SK-N-SH (cell line): ENCODE data around the gene KLF3. TPM values are rescaled to one million over a fixed set of nuclear protein-coding genes. Genes with fewer than 3 reads are reported as not detected.

Source experiments
- CTCF ChIA-PET: fragments of 300-600, 350-600 bp; formaldehyde crosslinking; extraction: SDS; loops from one replicate; lab custom pipeline; 2021; lab: Yijun Ruan, JAX
- POLR2A ChIA-PET: fragments of 350-600 bp; sonication (Branson Sonifier 250); formaldehyde crosslinking; extraction: SDS; loops from one replicate; lab custom pipeline; 2020; ENCODE audit warnings: antibody characterized with exemption, inconsistent platforms; lab: Yijun Ruan, JAX
- DNase-seq: peaks from one replicate; pipeline ENCODE4 v3.0.0; 2012
- H2AFZ ChIP-seq: fragments of 200-600 bp; sonication (generic); 2 replicates; pipeline ENCODE4 v1.8.1; 2016; ENCODE audit warnings: antibody characterized with exemption, mild to moderate bottlenecking, low read depth
- H3F3A ChIP-seq: fragments of 200-600 bp; sonication (generic); replicated peaks from 2 replicates; pipeline ENCODE3; 2016; ENCODE audit warnings: antibody characterized with exemption, mild to moderate bottlenecking; ENCODE audit not compliant: insufficient read depth
- H3K27ac ChIP-seq, 2 experiments: fragments of 200-500 bp in 1 of 2; fragments of 200-600 bp in 1 of 2; sonication (Bioruptor generic) in 1 of 2; sonication (generic), shearing (Covaris generic) in 1 of 2; 2 replicates each; pipeline versions ENCODE4 v1.5.1 to v1.6.1; 2014 to 2016; ENCODE audit warnings: low read depth in 2 of 2, inconsistent platforms in 1 of 2, low read length in 1 of 2, mild to moderate bottlenecking in 1 of 2, mixed read lengths in 1 of 2
- H3K27me3 ChIP-seq: fragments of 200-600 bp; sonication (generic), shearing (Covaris generic); 2 replicates; pipeline ENCODE4 v1.6.1; 2016; ENCODE audit warnings: mixed run types; ENCODE audit not compliant: insufficient read depth
- H3K36me3 ChIP-seq, 2 experiments: fragments of 200-500 bp in 1 of 2; fragments of 200-600 bp in 1 of 2; sonication (Bioruptor generic) in 1 of 2; sonication (generic) in 1 of 2; replicated peaks in 1 of 2; 2 replicates each; pipeline versions ENCODE3 to v1.5.1; 2014 to 2016; ENCODE audit warnings: low read length in 1 of 2, mild to moderate bottlenecking in 1 of 2; ENCODE audit not compliant: insufficient read depth in 2 of 2, control insufficient read depth in 1 of 2
- H3K4me1 ChIP-seq, 2 experiments: fragments of 200-500 bp in 1 of 2; fragments of 200-600 bp in 1 of 2; sonication (Bioruptor generic) in 1 of 2; sonication (generic), shearing (Covaris generic) in 1 of 2; 2 replicates each; pipeline versions ENCODE4 v1.5.1 to v1.6.1; 2014 to 2016; ENCODE audit warnings: low read depth in 1 of 2, low read length in 1 of 2, mixed run types in 1 of 2; ENCODE audit not compliant: insufficient read depth in 2 of 2, control insufficient read depth in 1 of 2
- H3K4me2 ChIP-seq: fragments of 200-600 bp; sonication (generic), shearing (Covaris generic); 2 replicates; pipeline ENCODE4 v1.6.1; 2017; ENCODE audit warnings: mixed run types
- H3K4me3 ChIP-seq, 2 experiments: fragments of 200-500 bp in 1 of 2; fragments of 200-600 bp in 1 of 2; sonication (Bioruptor generic) in 1 of 2; sonication (generic), shearing (Covaris generic) in 1 of 2; 2 replicates each; pipeline versions ENCODE4 v1.5.1 to v1.8.1; 2014 to 2016; ENCODE audit warnings: low read depth in 2 of 2, inconsistent platforms in 1 of 2, low read length in 1 of 2, mild to moderate bottlenecking in 1 of 2, mixed read lengths in 1 of 2, moderate library complexity in 1 of 2
- H3K79me2 ChIP-seq: fragments of 200-600 bp; sonication (generic); 2 replicates; pipeline ENCODE4 v1.8.1; 2017; ENCODE audit warnings: mild to moderate bottlenecking; ENCODE audit not compliant: insufficient read depth
- H3K9ac ChIP-seq: fragments of 200-600 bp; sonication (generic); 2 replicates; pipeline ENCODE4 v1.6.1; 2017; ENCODE audit warnings: mixed run types
- H3K9me2 ChIP-seq: fragments of 200-600 bp; sonication (generic); 2 replicates; pipeline ENCODE4 v1.6.1; 2017; ENCODE audit warnings: mixed run types
- H3K9me3 ChIP-seq: fragments of 200-600 bp; sonication (generic); 2 replicates; pipeline ENCODE4 v1.6.1; 2017; ENCODE audit warnings: mixed run types, mild to moderate bottlenecking, moderate library complexity
- H4K20me1 ChIP-seq: fragments of 200-600 bp; sonication (generic); 2 replicates; pipeline ENCODE4 v1.6.1; 2017; ENCODE audit warnings: mild to moderate bottlenecking, mixed run types; ENCODE audit not compliant: insufficient read depth
- CHD2 ChIP-seq: fragments of 150-350 bp; IDR thresholded peaks from 2 replicates; pipeline ENCODE4 v1.6.1; 2018; ENCODE audit warnings: low read length; ENCODE audit not compliant: partially characterized antibody
- CTCF ChIP-seq: fragments of 200-600 bp; sonication (generic); IDR thresholded peaks from 2 replicates; pipeline ENCODE4 v1.6.1; 2017; ENCODE audit warnings: antibody characterized with exemption, mild to moderate bottlenecking, moderate library complexity
- ELF1 ChIP-seq: IDR thresholded peaks from 2 replicates; pipeline ENCODE4 v1.4.0; 2012
- FOSL2 ChIP-seq: IDR thresholded peaks from 2 replicates; pipeline ENCODE4 v1.4.0; 2012; ENCODE audit warnings: low read depth, mild to moderate bottlenecking, moderate library complexity, borderline replicate concordance
- FOXJ3 ChIP-seq: sonication (generic); formaldehyde crosslinking; IDR thresholded peaks from 2 replicates; pipeline ENCODE4 v1.5.1; 2020; ENCODE audit warnings: mild to moderate bottlenecking, missing genetic modification reagents
- GATA2 ChIP-seq: sonication (generic); formaldehyde crosslinking; IDR thresholded peaks from 2 replicates; pipeline ENCODE4 v1.5.0; 2020; ENCODE audit warnings: mild to moderate bottlenecking, missing genetic modification reagents
- JUND ChIP-seq: IDR thresholded peaks from 2 replicates; pipeline ENCODE4 v1.4.0; 2012
- MEF2A ChIP-seq: IDR thresholded peaks from 2 replicates; pipeline ENCODE4 v1.4.0; 2012; ENCODE audit warnings: low read depth, borderline replicate concordance
- MXI1 ChIP-seq: IDR thresholded peaks from 2 replicates; pipeline ENCODE4 v1.6.1; 2012; ENCODE audit warnings: mild to moderate bottlenecking, low read depth, low read length, improper control_type of control experiment
- NRF1 ChIP-seq: IDR thresholded peaks from 2 replicates; pipeline ENCODE4 v1.6.1; 2012; ENCODE audit warnings: low read depth, mild to moderate bottlenecking, low read length
- POLR2AphosphoS5 ChIP-seq: IDR thresholded peaks from 2 replicates; pipeline ENCODE4 v1.6.1; 2012; ENCODE audit warnings: low read depth, low read length
- RAD21 ChIP-seq: IDR thresholded peaks from 2 replicates; pipeline ENCODE4 v1.6.1; 2012; ENCODE audit warnings: mild to moderate bottlenecking, low read length
- RXRA ChIP-seq: IDR thresholded peaks from 2 replicates; pipeline ENCODE4 v1.4.0; 2012; ENCODE audit warnings: low read depth, mild to moderate bottlenecking, borderline replicate concordance
- SIN3A ChIP-seq: IDR thresholded peaks from 2 replicates; pipeline ENCODE4 v1.6.1; 2012; ENCODE audit warnings: low read depth, mild to moderate bottlenecking, low read length, moderate library complexity, borderline replicate concordance
- SMC3 ChIP-seq: IDR thresholded peaks from 2 replicates; pipeline ENCODE4 v1.6.1; 2012; ENCODE audit warnings: low read depth, low read length, improper control_type of control experiment
- TCF12 ChIP-seq: IDR thresholded peaks from 2 replicates; pipeline ENCODE4 v1.4.0; 2012
- TEAD4 ChIP-seq: IDR thresholded peaks from 2 replicates; pipeline ENCODE4 v1.4.0; 2012; ENCODE audit warnings: mild to moderate bottlenecking, borderline replicate concordance; ENCODE audit not compliant: insufficient read depth
- USF1 ChIP-seq: IDR thresholded peaks from 2 replicates; pipeline ENCODE4 v1.4.0; 2012; ENCODE audit warnings: low read depth, borderline replicate concordance
- USF2 ChIP-seq: fragments of 150-350 bp; IDR thresholded peaks from 2 replicates; pipeline ENCODE4 v1.6.1; 2017; ENCODE audit warnings: antibody characterized with exemption, low read length, low read depth, borderline replicate concordance
- YY1 ChIP-seq: IDR thresholded peaks from 2 replicates; pipeline ENCODE4 v1.4.0; 2012; ENCODE audit warnings: low read depth, mild to moderate bottlenecking
- WGBS: methylation state at CpG from one replicate; pipeline ENCODE4 v1.1.6; 2017; ENCODE audit warnings: low lambda C conversion rate; 5-methylcytosine and 5-hydroxymethylcytosine counted together
- polyA plus RNA-seq, 3 experiments: library from polyadenylated mRNA; depleted of rRNA; stranded (reverse); fragments of >200 nt; gene quantifications; 2 replicates each; pipeline ENCODE4 v1.2.3, GENCODE V29; 2012

KLF3 gene
- polyA plus RNA-seq, 1 of the 3 experiments (the other 2 are of a cell fraction) = 8.2 TPM

DNA sequence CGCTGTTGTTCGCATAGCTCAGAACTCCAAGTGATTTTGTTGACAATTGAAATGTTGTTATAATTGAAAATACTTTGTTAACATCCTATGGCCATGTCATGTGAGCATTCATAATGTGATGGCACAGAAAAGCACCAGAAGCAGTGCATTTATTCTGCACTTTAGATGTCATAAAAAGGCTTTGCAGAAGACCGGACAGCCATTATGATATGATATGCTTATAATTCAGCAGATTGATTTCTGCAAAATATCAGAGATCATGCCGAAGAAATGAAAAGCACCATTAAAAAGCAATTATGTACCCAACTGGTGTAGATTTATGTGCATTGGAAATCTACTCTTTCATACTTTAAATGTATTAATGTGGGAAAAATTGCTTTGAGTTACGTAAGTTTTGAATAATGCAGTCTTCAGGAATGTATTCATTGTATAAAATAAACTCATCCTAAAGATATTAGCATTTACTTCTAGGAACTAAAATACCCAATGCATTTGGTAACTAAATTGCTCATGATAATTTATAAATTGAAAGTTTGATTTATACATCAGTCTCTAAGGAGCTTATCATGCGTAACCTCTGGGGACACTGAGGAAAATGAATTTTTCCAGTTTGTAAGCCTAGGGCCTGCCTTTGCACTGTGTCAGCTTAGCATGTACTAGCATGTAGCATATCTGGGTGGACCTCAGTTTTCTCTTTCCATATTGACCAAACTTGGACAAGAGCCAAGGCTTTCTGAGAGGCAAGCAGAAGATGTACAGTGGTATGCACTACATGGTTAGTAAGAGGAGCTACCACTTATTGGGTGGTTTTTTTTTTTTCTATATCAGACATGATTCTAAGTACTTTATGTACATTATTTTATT lies 75.2 kb downstream of the KLF3 start:
- Histone ChIP-seq H3K4me3 (no peak overlapping the region), H3K9me2 (no peaks in the 10 kb centered on the region), H4K20me1 (no peaks in the 10 kb centered on the region), H3K9ac (no peak overlapping the region), H3K4me1 (no peaks in the 10 kb centered on the region), H3K36me3 (no peaks in the 10 kb centered on the region), H3K9me3 (no peaks in the 10 kb centered on the region), H3K4me2 (no peak overlapping the region), H3K27me3 (no peaks in the 10 kb centered on the region), H3K27ac (no peak overlapping the region), H3K79me2 (no peaks in the 10 kb centered on the region), H2AFZ (no peak overlapping the region), H3F3A (no peaks in the 10 kb centered on the region)
- TF ChIP-seq NRF1 = no peak
- no peak for TF ChIP-seq RXRA
- no peak for TF ChIP-seq SMC3
- TF ChIP-seq POLR2AphosphoS5 = no peak
- no peak for TF ChIP-seq SIN3A
- TF ChIP-seq MEF2A = no peak
- no peak for TF ChIP-seq USF2
- TF ChIP-seq TCF12 = no peak
- TF ChIP-seq YY1 = no peak
- no peak for TF ChIP-seq ELF1
- TF ChIP-seq USF1 = no peak
- TF ChIP-seq RAD21 = no peak
- no peak for TF ChIP-seq FOSL2
- no peak for TF ChIP-seq CTCF
- TF ChIP-seq CHD2 = no peak
- no peak for TF ChIP-seq GATA2 (CRISPR knock-in tag)
- no peak for TF ChIP-seq FOXJ3 (CRISPR knock-in tag)
- TF ChIP-seq MXI1 = no peak
- no peak for TF ChIP-seq JUND
- TF ChIP-seq TEAD4 = no peak
- ChIA-PET CTCF (interaction anchor here (1.0 to 6.8 kb wide), 4 partner anchors 8 to 560 kb away, joined by 3 to 45 read pairs (median 6); no protein-coding TSS in a partner anchor), POLR2A (no interaction called here)
- no peak for DNase-seq
- 95% methylated on average over 6 of the region's 6 CpGs for WGBS
